ENCODE data around the gene LSM14A.

LSM14A gene

GRCh38 chr19:34180709-34181108, 8.4 kb downstream of the LSM14A start:
- peaks cover 12% of the 10 kb centered on the region for H3K4me1 ChIP-seq
- DNase-seq: no peak

DNA sequence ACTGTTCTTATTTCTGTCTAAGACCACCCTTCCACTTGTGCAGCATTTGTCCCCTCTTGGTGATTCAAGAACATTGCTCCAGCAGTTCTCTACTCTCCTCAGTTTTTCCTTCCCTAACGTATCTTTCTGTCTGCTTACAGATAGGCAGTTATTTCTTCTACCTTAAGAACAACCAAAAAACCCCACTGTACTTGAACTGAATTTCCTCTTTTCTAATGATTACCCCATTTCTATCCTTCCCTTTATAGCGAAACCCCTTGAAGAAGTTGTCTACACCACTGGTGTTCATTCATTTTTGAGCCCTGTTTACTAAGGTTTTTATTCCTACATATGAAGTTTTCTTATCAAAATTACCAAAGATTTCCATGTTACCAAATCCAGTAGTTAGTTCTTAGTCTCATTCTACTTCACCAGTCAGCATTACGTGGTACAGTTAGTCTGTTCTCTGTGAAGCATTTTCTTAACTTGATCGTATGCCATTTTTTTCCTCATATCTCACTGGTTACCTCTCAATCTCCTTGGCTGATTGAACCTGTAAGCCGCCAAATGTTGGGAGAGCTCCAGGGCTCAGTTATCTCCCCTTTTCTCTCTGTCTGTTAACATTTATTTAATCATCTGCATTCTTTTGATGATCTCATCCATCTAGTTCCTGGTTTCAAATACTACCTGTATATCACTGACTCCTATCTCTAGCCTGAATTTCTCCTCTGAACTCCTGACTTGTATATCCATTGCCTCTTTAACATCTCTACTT, 9.0 kb downstream of the LSM14A start:
- DNase-seq: no peak
- H3K36me3 ChIP-seq: peaks cover 12% of the 10 kb centered on the region; the same call in 1 of the 2 replicates

More at GRCh38 chr19:34180709-34181108, 8.4 kb downstream of the LSM14A start:
- H3K36me3 ChIP-seq: peaks cover 12% of the 10 kb centered on the region; the same call in 1 of the 2 replicates
- H3K27me3 ChIP-seq: no peaks in the 10 kb centered on the region
- no peak for TF ChIP-seq CTCF (IDR thresholded peaks at IDR 0.05; ENCODE audit: low read depth, low read length)
- H3K9me3 ChIP-seq: no peaks in the 10 kb centered on the region
- no peak overlapping the region for H3K4me3 ChIP-seq (ENCODE audit: low read depth, low read length)

GRCh38 chr19:34182125-34182524, 9.8 kb downstream of the LSM14A start:
- peaks cover 12% of the 10 kb centered on the region; the same call in 1 of the 2 replicates for H3K36me3 ChIP-seq

More for the DNA sequence above, 9.0 kb downstream of the LSM14A start:
- no peak for TF ChIP-seq CTCF (IDR thresholded peaks at IDR 0.05; ENCODE audit: low read depth, low read length)
- Histone ChIP-seq H3K4me3 (ENCODE audit: low read depth, low read length) (no peak overlapping the region), H3K27me3 (no peaks in the 10 kb centered on the region), H3K9me3 (no peaks in the 10 kb centered on the region), H3K4me1 (peaks cover 12% of the 10 kb centered on the region)

GRCh38 chr19:34184880-34185491, 12.7 kb downstream of the LSM14A start:
- Histone ChIP-seq H3K4me1 (peaks cover 15% of the 10 kb centered on the region), H3K27me3 (no peaks in the 10 kb centered on the region), H3K9me3 (no peaks in the 10 kb centered on the region), H3K4me3 (ENCODE audit: low read depth, low read length) (no peak overlapping the region), H3K36me3 (no peaks in the 10 kb centered on the region; the same call in none of the 2 replicates)
- no peak for TF ChIP-seq CTCF (IDR thresholded peaks at IDR 0.05; ENCODE audit: low read depth, low read length)
- DNase-seq: no peak

More at GRCh38 chr19:34182125-34182524, 9.8 kb downstream of the LSM14A start:
- H3K4me3 ChIP-seq (ENCODE audit: low read depth, low read length): no peak overlapping the region
- peaks cover 12% of the 10 kb centered on the region for H3K4me1 ChIP-seq
- DNase-seq: no peak
- TF ChIP-seq CTCF (IDR thresholded peaks at IDR 0.05; ENCODE audit: low read depth, low read length): no peak
- H3K27me3 ChIP-seq: no peaks in the 10 kb centered on the region
- no peaks in the 10 kb centered on the region for H3K9me3 ChIP-seq

DNA sequence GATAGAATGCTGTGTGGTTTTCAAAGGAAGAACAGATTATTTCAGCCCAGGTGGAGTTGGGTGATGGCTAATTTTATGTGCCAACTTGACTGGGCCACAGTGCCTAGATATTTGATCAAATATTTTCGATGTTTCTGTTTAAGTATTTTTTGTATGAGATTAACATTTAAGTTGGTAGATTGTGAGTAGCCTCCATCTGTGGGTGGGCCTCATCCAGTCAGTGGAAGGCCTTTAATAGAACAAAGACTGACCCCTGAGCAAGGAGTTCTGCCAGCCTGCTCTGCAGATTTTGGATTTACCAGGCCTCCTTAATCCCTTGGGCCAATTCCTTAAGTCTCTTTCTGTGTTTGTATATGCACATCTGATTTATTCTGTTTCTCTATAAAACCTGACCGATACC, 13.9 kb downstream of the LSM14A start:
- H3K9me3 ChIP-seq: no peaks in the 10 kb centered on the region
- H3K4me3 ChIP-seq (ENCODE audit: low read depth, low read length): no peak overlapping the region
- H3K27me3 ChIP-seq: no peaks in the 10 kb centered on the region
- H3K4me1 ChIP-seq: peaks cover 10% of the 10 kb centered on the region
- DNase-seq: no peak
- no peak for TF ChIP-seq CTCF (IDR thresholded peaks at IDR 0.05; ENCODE audit: low read depth, low read length)
- H3K36me3 ChIP-seq: no peaks in the 10 kb centered on the region; the same call in 1 of the 2 replicates

GRCh38 chr19:34187011-34187410, 14.7 kb downstream of the LSM14A start:
- no peak for DNase-seq
- H3K27me3 ChIP-seq: no peaks in the 10 kb centered on the region
- no peaks in the 10 kb centered on the region; the same call in 1 of the 2 replicates for H3K36me3 ChIP-seq
- no peak overlapping the region for H3K4me3 ChIP-seq (ENCODE audit: low read depth, low read length)
- no peaks in the 10 kb centered on the region for H3K9me3 ChIP-seq
- no peak for TF ChIP-seq CTCF (IDR thresholded peaks at IDR 0.05; ENCODE audit: low read depth, low read length)
- H3K4me1 ChIP-seq: peaks cover 5% of the 10 kb centered on the region
